H54 (cell line): ENCODE results near the gene TGFBR1.
A peak's percentile ranks its signal among the peaks of the same experiment; 100 is the strongest.

Source experiments
- DNase-seq: peaks from one replicate; pipeline ENCODE4 v3.0.0; 2011; ENCODE audit warnings: low spot score, mixed read lengths; ENCODE audit not compliant: insufficient read length
- FAIRE-seq: peaks from 3 replicates; lab custom pipeline; 2011; peaks lifted over from hg19 to GRCh38; lab: Jason Lieb, UNC
- POLR2A ChIP-seq: IDR thresholded peaks from 2 replicates; pipeline ENCODE4 v1.6.1; 2011; ENCODE audit warnings: low read depth, mild to moderate bottlenecking, low read length

The TGFBR1 gene

DNA sequence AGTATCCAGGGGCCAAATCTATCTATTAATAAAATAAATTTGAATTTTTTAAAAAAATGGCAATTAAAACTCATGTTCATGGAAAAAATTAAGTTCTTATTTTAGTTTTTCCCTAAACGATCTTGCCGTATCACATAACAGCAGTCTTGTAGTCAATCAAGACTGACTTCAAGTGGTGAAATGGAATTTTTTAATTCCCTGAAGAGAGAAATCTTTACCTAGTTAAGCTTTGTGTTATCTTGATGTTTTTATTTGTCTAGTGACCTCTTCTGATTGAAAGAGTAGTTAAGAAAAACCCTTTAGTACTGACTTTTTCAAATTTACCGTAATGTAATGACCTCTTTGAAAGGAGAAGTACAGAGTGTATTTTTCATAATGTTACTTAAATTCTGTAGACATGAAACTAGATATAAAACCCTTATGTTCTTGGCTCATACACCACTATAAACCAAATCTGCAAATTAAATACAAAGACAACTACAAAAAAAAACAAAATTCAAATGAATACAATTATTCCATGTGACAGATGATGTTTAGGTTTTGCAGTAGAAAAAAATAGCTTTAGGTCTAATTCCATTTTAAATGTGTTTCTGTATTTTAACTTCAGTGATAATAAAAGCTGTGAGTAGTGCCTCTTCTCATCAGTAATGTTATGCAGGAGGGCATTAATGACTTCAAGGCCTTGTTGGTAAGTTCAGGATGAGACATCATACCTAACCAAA, 19.8 kb downstream of the TGFBR1 start:
- TF ChIP-seq POLR2A: no peak
- DNase-seq (no peak), FAIRE-seq (no peak)

DNA sequence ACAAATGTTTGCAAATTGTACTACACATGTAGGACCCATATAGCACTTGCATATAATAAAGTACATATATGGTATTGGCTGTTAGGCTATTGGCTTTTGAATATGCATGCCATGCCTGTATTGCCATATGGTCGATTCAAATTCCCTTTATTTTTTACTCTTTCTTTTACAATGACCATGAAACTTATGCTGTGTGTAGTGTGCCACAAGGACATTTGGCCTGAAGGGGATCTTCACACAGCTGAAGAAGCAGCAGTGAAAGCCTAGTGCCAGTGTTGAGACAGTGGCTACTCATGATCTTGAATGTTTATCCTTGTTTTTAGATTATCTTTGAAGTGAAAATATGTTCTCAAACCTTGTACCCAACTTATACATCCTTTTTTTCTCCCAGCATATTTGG, 20.5 kb downstream of the TGFBR1 start:
- DNase-seq: no peak
- TF ChIP-seq POLR2A: no peak
- no peak for FAIRE-seq

DNA sequence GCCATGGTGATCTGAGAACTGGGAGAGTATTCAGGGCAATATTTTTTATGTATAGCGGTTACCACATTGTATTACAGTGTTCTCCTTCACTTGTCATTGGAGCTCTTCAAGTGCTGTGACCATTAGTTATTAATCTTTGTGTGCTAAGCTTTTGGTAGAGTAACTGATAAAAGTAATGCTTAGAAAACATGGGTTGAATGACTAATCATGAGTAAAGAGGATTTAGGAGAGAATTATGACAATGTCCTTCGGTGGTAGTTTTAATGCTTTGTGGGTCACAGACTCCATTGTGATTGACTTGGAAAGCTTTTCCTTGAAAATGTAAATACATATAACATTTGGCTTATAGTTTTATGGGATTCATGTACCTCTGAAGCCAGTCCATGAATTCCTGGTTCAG, 21.4 kb downstream of the TGFBR1 start:
- peak; percentile 58 for FAIRE-seq
- TF ChIP-seq POLR2A: no peak
- DNase-seq: no peak

DNA sequence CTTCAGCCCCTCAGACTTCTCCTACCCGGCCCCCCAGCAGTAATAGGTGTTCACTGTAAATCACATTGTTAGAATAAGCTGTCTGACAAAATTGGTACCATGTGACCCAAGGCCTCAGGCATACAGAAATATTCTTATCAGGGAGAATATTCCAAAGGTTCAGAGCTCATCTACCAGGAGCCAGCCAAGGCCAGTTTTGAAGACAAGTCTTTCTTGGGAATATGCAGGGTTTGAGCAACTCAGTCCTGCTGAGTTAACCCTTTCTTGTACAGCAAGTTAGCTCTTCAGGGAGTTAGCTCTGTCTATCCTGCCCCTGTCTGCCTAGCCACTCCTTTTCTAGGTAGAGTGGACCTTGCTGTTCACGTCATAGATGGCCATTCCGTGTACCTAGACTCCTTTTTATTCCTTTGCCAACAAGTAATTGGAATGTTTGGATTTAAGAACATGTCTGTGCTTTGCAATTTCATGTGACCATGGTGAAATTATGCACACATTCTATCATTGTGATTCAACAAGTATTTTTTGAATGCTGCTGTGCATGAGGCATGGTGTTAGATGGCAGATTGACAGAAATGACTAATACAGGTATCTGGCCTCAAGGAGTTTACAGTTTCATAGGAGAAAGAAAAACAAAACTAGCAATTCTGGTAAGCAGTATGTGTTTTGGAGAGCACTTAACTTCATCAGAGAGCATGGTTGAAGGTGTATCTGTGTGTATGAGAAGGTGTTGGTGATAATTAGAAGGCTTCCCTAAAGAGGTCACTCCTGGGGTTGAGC, 22.6 kb downstream of the TGFBR1 start:
- no peak for DNase-seq
- no peak for TF ChIP-seq POLR2A
- FAIRE-seq: peak; percentile 58

DNA sequence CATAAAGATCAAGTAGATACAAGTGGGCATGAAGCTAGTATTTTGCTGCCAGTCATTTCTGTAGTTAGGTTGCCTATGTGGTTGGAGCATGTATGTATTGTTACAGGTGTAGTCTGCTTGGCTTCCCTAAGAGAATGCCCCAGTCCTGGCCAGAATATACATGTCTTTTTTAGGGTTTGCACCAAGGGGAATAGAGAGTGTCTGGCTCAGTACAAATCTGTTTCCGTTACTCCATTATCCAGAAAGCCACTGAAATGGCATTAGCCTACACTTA, 23.2 kb downstream of the TGFBR1 start:
- no peak for TF ChIP-seq POLR2A
- FAIRE-seq (no peak), DNase-seq (no peak)

DNA sequence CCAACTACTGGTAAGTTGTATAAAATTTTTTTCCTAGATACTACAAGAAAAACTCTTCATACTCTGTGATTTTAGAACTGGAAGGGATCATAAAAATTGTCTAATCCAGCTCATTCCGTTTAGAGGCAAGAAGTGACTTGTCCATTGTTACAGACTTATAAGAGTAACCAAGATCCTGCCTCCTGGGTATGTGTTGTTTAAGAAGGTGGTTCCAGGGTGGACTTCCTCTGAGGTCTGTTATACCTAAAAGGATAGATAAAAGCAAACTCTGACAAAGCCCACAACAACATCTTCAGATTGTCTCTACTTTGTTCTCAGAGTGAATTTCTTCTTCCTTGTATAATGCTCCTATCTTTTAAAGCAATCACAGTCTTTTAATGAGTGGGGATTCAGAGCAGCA, 24.2 kb downstream of the TGFBR1 start:
- DNase-seq: no peak
- peak; percentile 11 for FAIRE-seq
- TF ChIP-seq POLR2A: no peak

DNA sequence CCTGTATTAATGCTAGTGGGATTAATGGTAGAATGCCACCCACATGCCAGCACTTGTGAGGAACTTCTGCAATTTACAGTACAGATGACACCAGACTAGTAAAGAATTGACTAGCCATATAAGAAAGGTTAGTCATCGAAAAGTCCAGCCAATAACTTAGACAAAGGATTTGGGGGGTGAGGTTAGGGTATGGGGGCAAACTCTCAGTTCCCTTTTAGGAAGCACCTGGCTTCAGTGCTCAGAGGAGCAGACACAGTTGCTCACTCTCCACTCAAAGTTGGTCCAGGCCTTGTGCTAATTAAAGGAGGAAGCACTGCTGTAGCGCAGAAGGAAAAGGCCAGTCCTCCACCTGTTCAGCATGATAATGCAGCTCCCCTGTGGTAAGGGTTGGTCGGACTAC, 25.2 kb downstream of the TGFBR1 start:
- no peak for DNase-seq
- no peak for TF ChIP-seq POLR2A
- FAIRE-seq: no peak

DNA sequence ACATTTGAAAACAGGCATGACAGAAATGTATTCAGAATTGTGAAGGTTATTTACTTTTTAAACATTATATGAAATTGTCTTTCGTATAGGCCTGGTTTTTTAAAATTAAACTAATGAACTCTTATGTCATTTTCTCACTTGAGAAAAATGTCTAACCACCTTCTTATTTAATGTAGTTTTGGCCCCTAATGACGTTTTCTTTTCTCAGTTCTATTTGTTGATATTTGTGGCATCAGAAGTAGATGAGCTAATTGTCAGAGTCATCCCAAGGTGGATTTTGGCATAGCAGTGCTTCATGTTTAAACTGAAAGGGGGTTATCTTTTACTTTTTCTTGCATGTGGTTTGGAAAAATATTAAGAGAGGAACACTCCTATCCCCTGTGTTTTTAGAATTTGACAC, 28.2 kb downstream of the TGFBR1 start:
- FAIRE-seq (peak; percentile 27), DNase-seq (no peak)
- no peak for TF ChIP-seq POLR2A

DNA sequence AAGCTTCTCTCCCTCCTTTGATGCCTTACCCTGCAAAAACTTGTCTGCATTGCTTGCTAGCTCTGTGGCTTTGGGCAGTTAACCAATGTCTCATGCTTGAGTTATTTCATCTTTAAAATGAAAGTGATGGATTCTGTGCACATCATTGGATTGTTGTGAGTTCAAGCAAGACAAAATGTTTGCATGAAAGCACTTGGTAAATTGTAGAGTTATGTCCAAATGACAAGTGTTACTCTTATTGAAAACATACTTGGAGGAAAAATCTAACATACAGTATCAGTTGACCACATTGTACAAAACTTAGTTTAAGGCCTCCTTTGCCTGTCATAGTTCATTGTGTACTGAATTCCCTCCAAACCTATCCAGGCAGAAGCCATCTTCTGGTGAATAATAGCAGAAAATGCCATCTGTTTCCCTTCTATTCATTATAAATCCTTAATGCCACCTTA, 30.0 kb downstream of the TGFBR1 start:
- peak; percentile 88 for FAIRE-seq
- DNase-seq: no peak
- no peak for TF ChIP-seq POLR2A

DNA sequence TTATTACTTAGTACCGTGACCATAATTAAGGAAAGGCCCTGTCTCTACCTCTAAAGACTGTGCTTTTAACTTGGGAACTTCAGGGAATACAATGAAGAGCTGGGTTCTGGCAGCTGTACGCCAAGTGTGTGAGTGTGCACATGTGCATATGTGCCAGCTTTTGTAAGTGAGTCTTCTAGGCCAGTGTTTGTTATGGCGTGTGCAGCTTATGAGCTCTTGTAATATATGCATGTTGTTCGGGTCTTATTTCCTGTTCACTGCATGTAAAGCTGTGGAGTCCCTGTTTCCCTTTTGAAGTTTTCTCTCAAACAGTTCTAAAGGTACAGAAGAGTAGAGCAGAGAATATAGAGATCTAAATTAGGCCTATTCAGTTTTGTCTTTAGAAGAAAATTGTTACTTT, 30.5 kb downstream of the TGFBR1 start:
- no peak for TF ChIP-seq POLR2A
- DNase-seq (no peak), FAIRE-seq (no peak)

DNA sequence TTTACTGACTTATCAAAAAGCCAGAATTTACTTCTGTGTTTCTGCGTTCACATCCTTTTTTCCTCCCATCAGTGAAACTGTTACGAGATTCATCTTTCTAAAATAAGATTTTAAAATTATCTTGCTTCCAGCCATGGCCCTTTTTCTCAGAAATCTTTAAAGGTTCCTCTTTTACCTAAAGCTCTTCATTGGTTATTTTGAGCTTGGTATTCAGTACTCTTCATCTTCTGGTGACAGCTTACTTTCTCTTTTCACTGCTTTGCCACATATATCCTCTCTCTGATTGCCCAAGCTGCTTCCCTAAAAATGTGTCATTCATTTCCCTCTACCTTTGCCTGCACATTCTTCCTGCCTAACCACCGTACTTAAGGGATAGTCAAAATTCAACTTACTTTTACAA, 32.3 kb downstream of the TGFBR1 start:
- no peak for TF ChIP-seq POLR2A
- FAIRE-seq: no peak
- no peak for DNase-seq

DNA sequence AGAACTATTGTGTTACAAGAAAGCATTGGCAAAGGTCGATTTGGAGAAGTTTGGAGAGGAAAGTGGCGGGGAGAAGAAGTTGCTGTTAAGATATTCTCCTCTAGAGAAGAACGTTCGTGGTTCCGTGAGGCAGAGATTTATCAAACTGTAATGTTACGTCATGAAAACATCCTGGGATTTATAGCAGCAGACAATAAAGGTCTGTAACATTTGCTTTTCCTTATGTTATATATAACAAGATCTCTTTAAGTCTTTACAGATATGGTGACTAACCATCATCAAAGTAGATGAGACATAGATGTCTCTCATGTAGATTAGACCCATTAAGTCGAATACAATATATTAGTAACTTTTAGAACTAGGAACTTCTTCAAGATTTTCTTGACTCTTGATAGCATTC, 33.0 kb downstream of the TGFBR1 start:
- peak; percentile 41 for FAIRE-seq
- no peak for DNase-seq
- no peak for TF ChIP-seq POLR2A

DNA sequence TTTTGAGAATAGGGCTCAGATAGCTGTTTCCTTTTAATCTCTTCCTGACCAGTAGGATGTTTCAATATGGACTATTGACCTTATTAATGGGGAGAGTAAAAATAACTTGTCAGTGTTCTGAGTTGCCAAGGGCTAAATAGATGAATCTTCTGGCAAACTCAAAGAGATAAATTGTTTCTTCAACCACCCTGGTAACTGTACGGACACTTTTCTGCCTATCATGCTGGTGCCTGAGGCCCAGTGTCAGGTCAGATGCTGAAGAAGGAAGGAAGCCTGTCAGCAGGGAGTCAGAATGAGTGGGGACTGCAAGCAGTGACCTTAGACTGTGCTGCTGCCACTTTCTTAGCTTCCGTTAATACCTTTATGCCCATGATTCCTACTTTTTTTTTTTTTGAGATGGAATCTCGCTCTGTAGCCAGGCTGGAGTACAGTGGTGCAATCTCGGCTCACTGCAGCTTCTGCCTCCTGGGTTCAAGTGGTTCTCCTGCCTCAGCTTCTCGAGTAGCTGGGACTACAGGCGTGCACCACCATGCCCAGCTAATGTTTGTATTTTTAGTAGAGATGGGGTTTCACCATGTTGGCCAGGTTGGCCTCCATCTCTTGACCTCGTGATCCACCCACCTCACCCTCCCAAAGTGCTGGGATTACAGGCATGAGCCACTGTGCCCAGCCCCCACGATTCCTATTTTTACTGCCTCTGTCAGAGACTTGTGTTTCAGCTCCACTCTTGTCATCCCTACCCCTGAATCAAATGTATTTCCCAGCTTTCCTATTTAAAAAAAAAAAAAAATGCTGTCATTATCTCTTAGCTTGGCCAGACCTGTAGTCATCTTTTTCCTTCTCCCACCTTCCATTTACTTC, 33.7 kb downstream of the TGFBR1 start:
- DNase-seq (no peak), FAIRE-seq (no peak)
- TF ChIP-seq POLR2A: no peak

DNA sequence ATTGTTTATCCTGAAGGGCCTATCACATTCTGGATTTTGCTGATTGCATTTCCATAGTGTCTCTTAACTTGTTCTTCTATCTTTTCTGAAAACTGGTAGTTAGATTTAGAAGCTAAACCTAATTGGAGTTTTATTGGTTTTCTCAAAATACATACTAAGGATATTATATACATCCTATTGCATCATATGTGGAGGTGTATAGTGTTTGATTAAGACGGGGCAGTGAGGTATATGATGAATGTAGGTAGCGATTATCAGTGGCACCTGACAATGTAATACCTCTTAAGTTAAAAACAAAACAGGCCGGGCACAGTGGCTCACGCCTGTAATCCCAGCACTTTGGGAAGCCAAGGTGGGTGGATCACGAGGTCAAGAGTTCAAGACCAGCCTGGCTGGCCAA, 35.0 kb downstream of the TGFBR1 start:
- FAIRE-seq: no peak
- TF ChIP-seq POLR2A: no peak
- DNase-seq: no peak

DNA sequence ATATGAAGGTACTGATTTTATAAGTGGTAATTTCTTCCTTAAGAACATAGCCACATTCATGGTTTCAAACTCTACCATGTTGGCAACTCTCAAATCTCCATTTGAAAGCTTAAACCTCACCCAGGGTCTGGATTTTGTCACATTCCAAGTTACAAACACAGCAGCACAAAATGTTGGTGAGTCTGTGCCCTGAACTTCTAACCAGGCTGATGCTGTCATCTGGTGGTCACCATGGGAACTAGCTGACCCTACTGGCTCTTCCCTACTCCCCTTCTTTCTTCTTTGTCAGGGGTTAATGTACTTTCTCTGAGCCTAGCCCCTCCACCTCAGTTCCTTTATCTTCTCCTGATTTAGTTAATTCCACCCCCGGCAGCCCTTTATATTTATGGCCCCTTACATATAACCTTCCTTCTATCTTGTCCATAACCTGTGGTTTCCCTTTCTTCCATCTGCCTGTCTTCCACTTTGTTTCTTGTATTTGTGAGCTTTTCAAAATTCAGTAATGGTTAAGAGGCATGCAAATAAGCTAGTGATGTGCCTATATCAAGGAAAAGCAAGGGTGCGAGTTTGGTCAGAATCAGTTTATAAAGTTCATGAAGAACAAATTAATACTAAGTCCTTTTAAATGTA, 35.9 kb downstream of the TGFBR1 start:
- peak; percentile 48 for DNase-seq
- no peak for TF ChIP-seq POLR2A
- peak; percentile 86 for FAIRE-seq
